HG03066 (cell line): ENCODE results near the gene ZBTB7B.

Source experiments
- ATAC-seq: cut with Tn5 transposase; IDR thresholded peaks from one replicate; pipeline ENCODE4 v1.9.1; 2021; ENCODE audit warnings: low read depth; ENCODE audit not compliant: unreplicated experiment

ZBTB7B gene

GRCh38 chr1:155052439-155053395, 50.1 kb downstream of the ZBTB7B start:
- no peak for ATAC-seq

- no peak for ATAC-seq
These were observed 51.0 kb downstream of the ZBTB7B start for GRCh38 chr1:155053531-155054105.

DNA sequence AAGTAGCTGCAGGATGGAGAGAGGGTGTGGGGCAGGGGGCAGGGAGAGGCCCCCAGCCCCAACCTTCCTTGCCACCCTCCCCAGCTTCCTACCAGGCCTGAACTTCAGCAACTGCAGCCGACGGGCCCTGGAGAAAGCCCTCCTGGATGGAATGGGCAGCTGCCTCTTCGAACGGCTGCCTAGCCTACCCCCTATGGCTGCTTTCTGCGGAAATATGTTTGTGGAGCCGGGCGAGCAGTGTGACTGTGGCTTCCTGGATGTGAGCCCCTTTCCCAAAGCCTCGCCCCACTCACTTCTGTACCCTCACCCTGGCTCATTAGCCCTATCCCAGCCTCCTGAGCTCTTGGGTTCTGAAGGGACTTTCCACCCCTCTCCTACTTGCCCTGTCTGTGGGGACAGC, 54.5 kb downstream of the ZBTB7B start:
- ATAC-seq, result no peak

- ATAC-seq, result no peak
These were observed 55.2 kb downstream of the ZBTB7B start for GRCh38 chr1:155057788-155058211.

DNA sequence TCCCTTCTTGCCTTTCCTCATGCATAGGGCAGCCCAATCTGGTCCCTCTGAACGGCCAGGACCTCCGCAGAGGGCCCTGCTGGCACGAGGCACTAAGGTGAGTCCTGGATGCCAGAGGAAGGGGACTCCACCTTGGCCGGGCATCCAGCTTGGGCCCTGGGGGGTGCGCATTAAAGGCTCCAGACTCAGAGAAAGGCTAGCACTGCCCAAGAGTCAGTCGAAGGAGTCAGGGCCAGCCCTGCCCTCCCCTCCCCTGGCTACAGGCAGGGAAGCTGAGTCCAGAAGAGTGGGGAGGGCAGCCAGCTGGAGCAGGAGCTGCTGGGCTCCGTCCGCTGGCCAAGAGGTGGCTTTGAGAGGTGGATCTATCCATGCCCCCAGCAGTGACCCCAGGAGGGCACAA, 58.1 kb downstream of the ZBTB7B start:
- no peak for ATAC-seq

- ATAC-seq, result no peak
These were observed 59.0 kb downstream of the ZBTB7B start for GRCh38 chr1:155061381-155062150.

DNA sequence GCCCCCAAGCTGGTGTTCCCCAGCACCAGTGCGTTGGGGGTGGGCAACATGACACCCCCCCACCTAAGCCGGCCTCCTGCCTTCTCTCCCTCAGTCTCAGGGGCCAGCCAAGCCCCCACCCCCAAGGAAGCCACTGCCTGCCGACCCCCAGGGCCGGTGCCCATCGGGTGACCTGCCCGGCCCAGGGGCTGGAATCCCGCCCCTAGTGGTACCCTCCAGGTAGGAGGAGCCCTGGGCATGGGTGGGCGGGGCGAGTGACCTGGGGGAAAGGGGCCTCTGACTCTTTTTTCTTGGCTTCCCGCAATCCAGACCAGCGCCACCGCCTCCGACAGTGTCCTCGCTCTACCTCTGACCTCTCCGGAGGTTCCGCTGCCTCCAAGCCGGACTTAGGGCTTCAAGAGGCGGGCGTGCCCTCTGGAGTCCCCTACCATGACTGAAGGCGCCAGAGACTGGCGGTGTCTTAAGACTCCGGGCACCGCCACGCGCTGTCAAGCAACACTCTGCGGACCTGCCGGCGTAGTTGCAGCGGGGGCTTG, 59.6 kb downstream of the ZBTB7B start:
- no peak for ATAC-seq

GRCh38 chr1:155062702-155063411, 60.3 kb downstream of the ZBTB7B start:
- no peak for ATAC-seq

GRCh38 chr1:155063550-155064110, 61.0 kb downstream of the ZBTB7B start, which contains the start of gene EFNA4:
TSS of gene EFNA4 (plus strand) at chr1:155063740. CDS start at chr1:155063824, 84 bp downstream.
- ATAC-seq, result peak; percentile 70

DNA sequence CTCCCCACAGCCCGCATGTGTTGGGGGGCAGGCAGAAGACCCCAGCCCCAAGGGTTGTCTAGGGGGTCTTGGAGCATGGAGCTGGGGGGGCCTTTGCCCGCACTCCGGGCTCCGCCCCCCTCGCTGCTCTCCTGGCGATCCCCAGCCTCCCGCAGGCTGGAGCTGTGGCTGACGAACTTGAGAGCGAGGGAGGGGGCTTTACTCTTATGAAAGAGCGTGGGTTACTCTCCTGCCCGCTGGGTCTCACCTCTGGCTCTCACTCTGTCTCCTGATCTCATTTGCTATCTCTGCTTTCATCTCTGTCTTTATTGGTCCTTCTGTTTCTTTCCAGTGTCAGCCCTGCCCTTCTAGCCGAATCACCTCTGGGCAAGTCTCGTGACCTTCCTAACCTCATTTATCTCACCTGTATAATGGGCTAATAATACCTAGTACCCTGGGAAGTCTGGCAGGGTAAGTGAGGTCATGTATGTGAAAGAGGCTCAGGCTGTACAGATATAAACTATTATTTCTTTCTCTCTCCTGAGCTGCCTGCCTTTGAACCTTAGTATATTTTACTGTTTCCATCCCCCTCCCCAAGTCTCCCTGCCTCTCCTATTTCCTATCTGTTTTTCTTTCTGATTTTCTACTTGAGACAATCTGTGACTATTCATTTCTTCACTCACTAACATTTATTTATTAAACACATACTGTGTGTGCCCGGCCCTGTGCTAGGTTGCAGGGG, 61.7 kb downstream of the ZBTB7B start:
- ATAC-seq, result no peak

DNA sequence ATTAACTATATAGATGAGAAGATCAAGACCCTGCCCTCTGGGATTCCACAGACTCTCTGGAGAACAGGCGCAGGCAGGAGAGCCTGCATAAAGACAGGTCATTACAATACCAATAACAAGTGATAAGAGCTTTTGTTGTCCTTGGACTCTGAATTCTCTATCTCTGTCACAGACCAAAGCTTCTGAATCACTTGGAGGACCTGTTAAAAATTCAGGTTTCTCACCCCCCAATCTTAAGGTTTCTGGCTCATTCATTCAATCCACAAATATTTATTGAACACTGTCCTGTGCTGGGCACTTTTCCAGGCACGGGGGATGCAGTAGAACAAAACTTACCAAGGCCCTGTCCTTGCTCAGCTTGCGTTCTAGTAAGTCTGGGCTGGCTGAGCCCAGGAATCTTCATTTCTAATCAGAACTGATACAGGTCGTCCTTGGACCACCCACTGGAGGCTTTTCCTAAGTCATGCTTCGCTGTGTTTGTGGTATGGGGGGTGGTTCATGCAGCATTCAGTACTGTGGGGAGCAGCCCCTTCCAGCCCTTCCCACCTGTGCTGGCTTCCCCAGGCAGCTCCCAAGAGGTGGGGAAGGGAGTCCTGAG, 62.3 kb downstream of the ZBTB7B start:
- no peak for ATAC-seq

DNA sequence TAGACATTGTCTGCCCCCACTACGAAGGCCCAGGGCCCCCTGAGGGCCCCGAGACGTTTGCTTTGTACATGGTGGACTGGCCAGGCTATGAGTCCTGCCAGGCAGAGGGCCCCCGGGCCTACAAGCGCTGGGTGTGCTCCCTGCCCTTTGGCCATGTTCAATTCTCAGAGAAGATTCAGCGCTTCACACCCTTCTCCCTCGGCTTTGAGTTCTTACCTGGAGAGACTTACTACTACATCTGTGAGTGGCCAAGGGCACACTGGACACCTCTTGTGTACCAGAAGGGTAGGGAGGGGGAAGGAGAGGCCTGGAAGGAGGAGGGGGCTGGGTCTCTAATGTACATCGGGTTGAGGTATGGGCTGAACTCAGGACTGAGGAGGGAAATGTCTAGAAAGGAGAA, 64.2 kb downstream of the ZBTB7B start:
- no peak for ATAC-seq
